Activated CD4-positive, alpha-beta T cell treated with anti-CD3 and anti-CD28 coated beads for 1 hour (primary cell): Measurements from ENCODE around the gene GARIN1A.
"Not testable (repeated sequence)": the region's sequence is repeated elsewhere in the genome, so short reads cannot be mapped to it uniquely, and the experiment has no call there.

ENCODE experiments used
- DNase-seq: peaks from one replicate; pipeline ENCODE4 v3.0.0-alpha.2; 2020

Gene GARIN1A

GRCh38 chr7:128671992-128672391 is at the start of gene GARIN1A:
Gene GARIN1A (plus strand): TSS chr7:128672292. CDS start chr7:128672398, 106 bp downstream.
- no peak for DNase-seq

GRCh38 chr7:128627124-128627523 is 45.0 kb upstream of the GARIN1A start:
- not testable (repeated sequence) for DNase-seq

- not testable (repeated sequence) for DNase-seq
Measured at GRCh38 chr7:128633915-128634314, 38.2 kb upstream of the GARIN1A start.

- not testable (repeated sequence) for DNase-seq
Measured at GRCh38 chr7:128645206-128645605, 26.9 kb upstream of the GARIN1A start.

- DNase-seq = not testable (repeated sequence)
Measured at GRCh38 chr7:128645844-128646243, 26.2 kb upstream of the GARIN1A start.

- DNase-seq = not testable (repeated sequence)
Measured at GRCh38 chr7:128646877-128647276, 25.2 kb upstream of the GARIN1A start.

- not testable (repeated sequence) for DNase-seq
Measured at GRCh38 chr7:128651096-128651495, 21.0 kb upstream of the GARIN1A start.

GRCh38 chr7:128652606-128653005 is 19.5 kb upstream of the GARIN1A start:
- DNase-seq = not testable (repeated sequence)

GRCh38 chr7:128653197-128653596 is 18.9 kb upstream of the GARIN1A start:
- not testable (repeated sequence) for DNase-seq

GRCh38 chr7:128654080-128654479 is 18.0 kb upstream of the GARIN1A start:
- DNase-seq = not testable (repeated sequence)

GRCh38 chr7:128654501-128654900 is 17.6 kb upstream of the GARIN1A start:
- not testable (repeated sequence) for DNase-seq

- not testable (repeated sequence) for DNase-seq
Measured at GRCh38 chr7:128658428-128658827, 13.7 kb upstream of the GARIN1A start.

- no peak for DNase-seq
Measured at GRCh38 chr7:128660596-128660995, 11.5 kb upstream of the GARIN1A start.

GRCh38 chr7:128661446-128661845 is 10.6 kb upstream of the GARIN1A start:
- no peak for DNase-seq

GRCh38 chr7:128662091-128662490 is 10.0 kb upstream of the GARIN1A start:
- no peak for DNase-seq

- DNase-seq = not testable (repeated sequence)
Measured at GRCh38 chr7:128663223-128663622, 8.9 kb upstream of the GARIN1A start.

- no peak for DNase-seq
Measured at GRCh38 chr7:128665057-128665456, 7.0 kb upstream of the GARIN1A start.

GRCh38 chr7:128666200-128666599 is 5.9 kb upstream of the GARIN1A start:
- no peak for DNase-seq

GRCh38 chr7:128672927-128673517 is 930 bp downstream of the GARIN1A start:
- DNase-seq = no peak

- no peak for DNase-seq
Measured at GRCh38 chr7:128673571-128673970, 1.5 kb downstream of the GARIN1A start.

GRCh38 chr7:128676665-128677064 is 4.6 kb downstream of the GARIN1A start:
- no peak for DNase-seq

GRCh38 chr7:128679920-128680319 is 7.8 kb downstream of the GARIN1A start:
- DNase-seq = no peak

GRCh38 chr7:128681794-128682537 is 9.9 kb downstream of the GARIN1A start:
- DNase-seq = no peak

GRCh38 chr7:128683270-128683669 is 11.2 kb downstream of the GARIN1A start:
- not testable (repeated sequence) for DNase-seq
